A673 (cell line): Measurements from ENCODE around the gene CLIC6.

Source experiments
- EZH2 ChIP-seq: fragments of 200-600 bp; sonication (generic); IDR thresholded peaks from 2 replicates; pipeline ENCODE4 v1.6.1; 2017; ENCODE audit warnings: borderline replicate concordance, low read depth, mild to moderate bottlenecking, mixed read lengths, antibody characterized with exemption, low read length; ENCODE audit not compliant: poor library complexity, severe bottlenecking
- TF ChIP-seq, protein P1 (sequence below): fragments of 300-800, 200-600 bp; sonication (generic); conservative IDR thresholded peaks from 2 replicates; pipeline ENCODE4 v1.5.1; 2017; ENCODE audit warnings: low read depth, mild to moderate bottlenecking, antibody characterized with exemption, low read length, moderate library complexity, mixed read lengths

DNA sequence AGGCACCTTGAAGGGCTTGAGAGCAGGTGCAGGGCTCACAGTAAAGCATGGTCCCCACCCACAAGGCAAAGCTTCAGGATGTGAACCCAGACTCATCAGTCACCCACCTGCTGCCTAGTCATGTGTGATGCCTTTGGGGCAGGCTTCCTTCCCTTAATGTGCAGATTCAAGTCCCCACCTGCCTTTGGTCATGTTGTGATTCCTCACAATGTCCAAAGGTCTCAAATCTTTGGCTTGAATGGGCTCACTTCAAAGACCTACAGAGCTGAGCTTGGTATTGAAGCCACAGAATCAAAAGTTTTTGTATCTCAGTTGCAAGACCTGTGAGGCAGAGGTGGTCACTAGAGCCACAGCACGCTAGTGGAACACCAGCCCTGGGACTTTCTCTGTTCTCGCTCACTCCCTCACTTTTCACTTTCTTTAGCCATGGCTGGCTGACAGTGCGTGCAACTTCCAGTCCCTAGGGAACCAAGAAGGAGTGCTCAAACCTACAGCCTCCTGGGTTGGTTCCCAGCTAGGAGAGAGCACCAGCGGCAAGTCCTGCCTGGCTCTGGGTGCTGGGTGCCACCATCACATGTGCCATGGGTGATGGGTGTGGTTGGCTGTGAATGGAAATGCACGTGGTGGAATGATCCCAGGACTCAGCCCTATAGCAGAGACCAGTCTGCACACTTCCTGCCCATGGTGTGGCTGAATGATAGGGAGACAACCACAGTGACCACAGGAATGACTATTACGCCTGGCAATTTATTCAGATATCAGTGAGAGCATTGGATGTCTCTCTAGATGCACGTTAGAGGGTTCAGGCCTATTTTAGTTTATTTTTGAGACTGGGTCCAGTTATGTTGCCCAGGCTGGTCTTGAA, 26.4 kb upstream of the CLIC6 start:
- TF ChIP-seq, protein P1, sequence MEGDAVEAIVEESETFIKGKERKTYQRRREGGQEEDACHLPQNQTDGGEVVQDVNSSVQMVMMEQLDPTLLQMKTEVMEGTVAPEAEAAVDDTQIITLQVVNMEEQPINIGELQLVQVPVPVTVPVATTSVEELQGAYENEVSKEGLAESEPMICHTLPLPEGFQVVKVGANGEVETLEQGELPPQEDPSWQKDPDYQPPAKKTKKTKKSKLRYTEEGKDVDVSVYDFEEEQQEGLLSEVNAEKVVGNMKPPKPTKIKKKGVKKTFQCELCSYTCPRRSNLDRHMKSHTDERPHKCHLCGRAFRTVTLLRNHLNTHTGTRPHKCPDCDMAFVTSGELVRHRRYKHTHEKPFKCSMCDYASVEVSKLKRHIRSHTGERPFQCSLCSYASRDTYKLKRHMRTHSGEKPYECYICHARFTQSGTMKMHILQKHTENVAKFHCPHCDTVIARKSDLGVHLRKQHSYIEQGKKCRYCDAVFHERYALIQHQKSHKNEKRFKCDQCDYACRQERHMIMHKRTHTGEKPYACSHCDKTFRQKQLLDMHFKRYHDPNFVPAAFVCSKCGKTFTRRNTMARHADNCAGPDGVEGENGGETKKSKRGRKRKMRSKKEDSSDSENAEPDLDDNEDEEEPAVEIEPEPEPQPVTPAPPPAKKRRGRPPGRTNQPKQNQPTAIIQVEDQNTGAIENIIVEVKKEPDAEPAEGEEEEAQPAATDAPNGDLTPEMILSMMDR = no peak
- TF ChIP-seq EZH2 = no peak
